NOMO-1 treated with dmso at 0.1 percent for 144 hours (cell line): ENCODE data around the gene SCML1.

ENCODE experiments used
- DNase-seq: peaks from one replicate; lab custom pipeline; 2025; ENCODE audit not compliant: unreplicated experiment; lab: John Stamatoyannopoulos, UW

Gene SCML1

GRCh38 chrX:17788956-17789562 lies 51.8 kb downstream of the SCML1 start:
- DNase-seq, result no peak

GRCh38 chrX:17792826-17793225 lies 55.5 kb downstream of the SCML1 start:
- DNase-seq, result no peak

- DNase-seq, result no peak
These were observed 61.6 kb downstream of the SCML1 start for GRCh38 chrX:17798921-17799320.

- DNase-seq, result no peak
These were observed 64.1 kb downstream of the SCML1 start for GRCh38 chrX:17801431-17801830.

GRCh38 chrX:17802756-17803155 lies 65.5 kb downstream of the SCML1 start:
- DNase-seq, result no peak

- DNase-seq, result no peak
These were observed 66.2 kb downstream of the SCML1 start for GRCh38 chrX:17803449-17803848.
